Uterus (tissue), 2 donors: ENCODE results near the gene XYLT1.

ENCODE experiments used
- POLR2A ChIP-seq, 2 donors: fragments of 450-650 bp; IDR thresholded peaks; one replicate each; pipeline ENCODE4 v1.6.1; 2016; ENCODE audit warnings: antibody characterized with exemption in 2 of 2, mild to moderate bottlenecking in 1 of 2, moderate library complexity in 1 of 2
- TF ChIP-seq, protein P1 (sequence below), 4 experiments: fragments of 200-600 bp in 2 of 4; fragments of 450-650 bp in 2 of 4; sonication (generic) in 2 of 4; IDR thresholded peaks; one replicate each; pipeline ENCODE4 v1.5.1; 2016 to 2019; ENCODE audit warnings: antibody characterized with exemption in 4 of 4, mild to moderate bottlenecking in 2 of 4, moderate library complexity in 1 of 4

DNA sequence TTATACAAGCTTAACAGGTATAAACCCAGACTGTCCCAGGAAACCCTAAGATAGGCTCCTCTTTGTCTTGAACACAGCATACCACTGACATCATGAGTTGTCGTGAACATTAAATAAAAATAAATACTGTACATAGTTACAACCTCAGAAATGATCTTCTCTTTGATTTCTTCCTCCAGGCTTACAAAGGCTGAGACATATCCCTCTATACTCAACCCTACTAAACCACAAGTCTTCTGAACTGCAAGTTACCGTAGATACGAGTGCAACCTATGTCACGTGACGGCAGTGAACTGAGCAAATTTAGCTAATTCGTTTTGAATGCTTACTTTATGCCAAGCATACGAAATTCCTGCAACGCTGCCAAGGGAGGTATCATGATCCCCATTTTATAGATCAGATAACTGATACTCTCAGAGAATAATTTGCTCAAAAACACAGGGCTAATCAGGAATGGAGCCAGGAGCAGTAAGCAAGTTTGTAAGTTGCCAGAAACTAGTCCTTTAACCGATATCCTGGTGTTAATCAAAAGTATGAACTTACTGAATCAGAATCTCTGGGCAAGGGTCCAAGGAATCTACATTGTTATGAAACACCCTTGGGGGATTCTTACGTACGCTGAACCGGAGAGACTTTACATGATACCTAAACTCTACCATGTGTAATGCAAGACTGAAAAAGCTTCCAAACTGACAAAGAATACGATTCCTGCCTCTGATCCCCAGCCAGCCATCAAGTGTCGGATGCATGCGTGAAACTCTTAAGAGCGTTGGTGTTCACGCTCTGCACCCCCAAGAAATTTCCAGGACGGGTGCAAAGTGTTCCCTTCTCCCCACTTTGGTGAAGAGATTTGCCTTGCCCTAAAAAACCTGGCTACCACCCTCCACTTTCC lies 106.2 kb downstream of the XYLT1 start:
- TF ChIP-seq, protein P1, sequence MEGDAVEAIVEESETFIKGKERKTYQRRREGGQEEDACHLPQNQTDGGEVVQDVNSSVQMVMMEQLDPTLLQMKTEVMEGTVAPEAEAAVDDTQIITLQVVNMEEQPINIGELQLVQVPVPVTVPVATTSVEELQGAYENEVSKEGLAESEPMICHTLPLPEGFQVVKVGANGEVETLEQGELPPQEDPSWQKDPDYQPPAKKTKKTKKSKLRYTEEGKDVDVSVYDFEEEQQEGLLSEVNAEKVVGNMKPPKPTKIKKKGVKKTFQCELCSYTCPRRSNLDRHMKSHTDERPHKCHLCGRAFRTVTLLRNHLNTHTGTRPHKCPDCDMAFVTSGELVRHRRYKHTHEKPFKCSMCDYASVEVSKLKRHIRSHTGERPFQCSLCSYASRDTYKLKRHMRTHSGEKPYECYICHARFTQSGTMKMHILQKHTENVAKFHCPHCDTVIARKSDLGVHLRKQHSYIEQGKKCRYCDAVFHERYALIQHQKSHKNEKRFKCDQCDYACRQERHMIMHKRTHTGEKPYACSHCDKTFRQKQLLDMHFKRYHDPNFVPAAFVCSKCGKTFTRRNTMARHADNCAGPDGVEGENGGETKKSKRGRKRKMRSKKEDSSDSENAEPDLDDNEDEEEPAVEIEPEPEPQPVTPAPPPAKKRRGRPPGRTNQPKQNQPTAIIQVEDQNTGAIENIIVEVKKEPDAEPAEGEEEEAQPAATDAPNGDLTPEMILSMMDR (IDR thresholded peaks at IDR 0.05) = no peak
- no peak for TF ChIP-seq POLR2A (IDR thresholded peaks at IDR 0.05)
